ENCODE results near the gene ANKRD40CL. TPM values are rescaled to one million over a fixed set of nuclear protein-coding genes. Genes with fewer than 3 reads are reported as not detected.

ANKRD40CL gene
- total RNA-seq = not detected
- under 1 TPM in 1 of 2 donors, not detected in 1; 0.63 TPM for polyA plus RNA-seq (ENCODE audit: insufficient read length in 2 of 2)
- long read RNA-seq, donor 1 = 0 reads
- long read RNA-seq, donor 2 = 0 reads
- long read RNA-seq, donor 3 = 0 reads
- long read RNA-seq, donor 4 = 0 reads

DNA sequence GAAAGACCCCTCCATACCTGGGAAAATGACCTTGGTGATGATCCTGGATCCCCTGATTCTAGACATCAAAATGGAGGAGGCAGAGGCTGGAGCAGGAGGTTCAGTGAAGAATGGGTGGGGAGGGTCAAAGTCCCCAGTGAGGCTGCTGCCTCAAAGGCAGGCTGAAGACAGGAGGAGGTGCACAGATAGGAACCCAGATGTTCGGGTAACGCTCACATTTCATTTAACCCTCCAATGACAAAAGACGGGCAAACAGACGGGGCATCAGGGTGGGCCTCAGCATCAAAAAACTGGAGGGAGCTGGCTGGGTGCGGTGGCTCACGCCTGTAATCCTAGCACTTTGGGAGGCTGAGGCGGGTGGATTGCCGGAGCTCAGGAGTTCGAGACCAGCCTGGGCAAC, at the start of gene ANKRD40CL:
TSS of gene ANKRD40CL (minus strand) at position 73 of the 400 bp plus-strand sequence. CDS start 605 bp downstream, outside the sequence.
- Histone ChIP-seq H3K27ac (ENCODE audit: low read depth, low read length) (no peak within 1 kb of the TSS), H3K27me3 (ENCODE audit: control insufficient read depth, insufficient read depth, low read length) (no peaks in the 10 kb centered on the region), H3K36me3 (ENCODE audit: control insufficient read depth, insufficient read depth, low read length) (no peaks in the 10 kb centered on the region), H3K4me3 (ENCODE audit: low read depth, low read length) (no peak within 1 kb of the TSS), H3K4me1 (ENCODE audit: control insufficient read depth, insufficient read depth, low read length) (no peaks in the 10 kb centered on the region), H3K9me3 (ENCODE audit: control insufficient read depth, insufficient read depth, low read length) (no peaks in the 10 kb centered on the region)
- no peak for DNase-seq (ENCODE audit: low read depth in 4 of 6, low spot score in 6 of 6)
- WGBS (ENCODE audit: insufficient coverage) = 97% methylated on average over 5 of the region's 9 CpGs

- no peak for DNase-seq (ENCODE audit: low read depth in 4 of 6, low spot score in 6 of 6)
- Histone ChIP-seq H3K4me1 (ENCODE audit: control insufficient read depth, insufficient read depth, low read length) (peaks cover 5% of the 10 kb centered on the region), H3K4me3 (ENCODE audit: low read depth, low read length) (no peak overlapping the region), H3K36me3 (ENCODE audit: control insufficient read depth, insufficient read depth, low read length) (no peaks in the 10 kb centered on the region), H3K27me3 (ENCODE audit: control insufficient read depth, insufficient read depth, low read length) (peaks cover 2% of the 10 kb centered on the region), H3K27ac (ENCODE audit: low read depth, low read length) (no peak overlapping the region), H3K9me3 (ENCODE audit: control insufficient read depth, insufficient read depth, low read length) (no peaks in the 10 kb centered on the region)
- WGBS (ENCODE audit: insufficient coverage) = 79% methylated on average over 3 of the region's 5 CpGs
These were observed 49.0 kb upstream of the ANKRD40CL start for GRCh38 chr17:50816271-50816670.

GRCh38 chr17:50815400-50815799, 48.1 kb upstream of the ANKRD40CL start:
- Histone ChIP-seq H3K4me3 (ENCODE audit: low read depth, low read length) (no peak overlapping the region), H3K4me1 (ENCODE audit: control insufficient read depth, insufficient read depth, low read length) (peaks cover 5% of the 10 kb centered on the region), H3K27ac (ENCODE audit: low read depth, low read length) (no peak overlapping the region), H3K9me3 (ENCODE audit: control insufficient read depth, insufficient read depth, low read length) (no peaks in the 10 kb centered on the region), H3K36me3 (ENCODE audit: control insufficient read depth, insufficient read depth, low read length) (no peaks in the 10 kb centered on the region), H3K27me3 (ENCODE audit: control insufficient read depth, insufficient read depth, low read length) (peaks cover 2% of the 10 kb centered on the region)
- DNase-seq (ENCODE audit: low read depth in 4 of 6, low spot score in 6 of 6) = no peak
- WGBS (ENCODE audit: insufficient coverage) = 80% methylated on average over 3 of the region's 3 CpGs

DNA sequence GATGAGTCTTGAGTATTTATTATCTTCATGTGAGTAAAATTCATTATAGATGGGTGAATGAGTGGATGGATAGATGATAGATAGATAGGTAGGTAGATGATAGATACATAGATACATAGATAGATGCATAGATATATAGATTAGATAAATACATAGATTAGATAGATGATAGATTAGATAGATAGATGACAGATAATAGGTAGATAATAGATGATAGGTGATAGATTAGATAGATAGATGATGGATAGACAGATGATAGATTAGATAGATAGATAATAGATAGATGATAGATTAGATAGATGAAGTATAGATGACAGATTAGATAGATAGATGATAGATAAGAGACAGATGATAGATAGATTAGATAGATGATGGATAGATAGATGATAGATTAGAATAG, 46.3 kb upstream of the ANKRD40CL start:
- peaks cover 2% of the 10 kb centered on the region for H3K27me3 ChIP-seq (ENCODE audit: control insufficient read depth, insufficient read depth, low read length)
- peaks cover 5% of the 10 kb centered on the region for H3K4me1 ChIP-seq (ENCODE audit: control insufficient read depth, insufficient read depth, low read length)
- H3K27ac ChIP-seq (ENCODE audit: low read depth, low read length) = no peak overlapping the region
- H3K4me3 ChIP-seq (ENCODE audit: low read depth, low read length) = no peak overlapping the region
- DNase-seq (ENCODE audit: low read depth in 4 of 6, low spot score in 6 of 6) = no peak
- no peaks in the 10 kb centered on the region for H3K36me3 ChIP-seq (ENCODE audit: control insufficient read depth, insufficient read depth, low read length)
- no peaks in the 10 kb centered on the region for H3K9me3 ChIP-seq (ENCODE audit: control insufficient read depth, insufficient read depth, low read length)

DNA sequence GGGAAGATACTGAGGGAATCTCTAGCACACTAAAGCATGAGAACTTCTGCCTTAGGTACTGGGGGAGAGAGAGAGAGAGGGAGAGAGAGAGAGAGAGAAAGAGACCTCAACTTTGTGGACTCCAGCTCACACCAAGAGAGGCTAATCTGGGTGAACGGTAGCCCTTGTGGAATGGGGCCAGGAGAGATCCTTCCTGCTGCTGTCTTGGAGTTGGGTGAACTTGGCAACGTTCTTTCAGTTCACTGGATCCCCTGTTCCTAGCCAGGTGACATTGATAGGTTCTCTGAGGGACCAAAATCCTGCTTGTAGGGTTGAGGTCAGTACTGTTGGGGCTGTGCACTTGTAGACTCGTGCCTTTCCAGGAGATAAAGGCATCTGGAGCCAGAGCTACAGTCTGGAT, 41.6 kb upstream of the ANKRD40CL start:
- Histone ChIP-seq H3K36me3 (ENCODE audit: control insufficient read depth, insufficient read depth, low read length) (no peaks in the 10 kb centered on the region), H3K27ac (ENCODE audit: low read depth, low read length) (no peak overlapping the region), H3K9me3 (ENCODE audit: control insufficient read depth, insufficient read depth, low read length) (no peaks in the 10 kb centered on the region), H3K4me1 (ENCODE audit: control insufficient read depth, insufficient read depth, low read length) (no peaks in the 10 kb centered on the region), H3K4me3 (ENCODE audit: low read depth, low read length) (no peak overlapping the region), H3K27me3 (ENCODE audit: control insufficient read depth, insufficient read depth, low read length) (no peaks in the 10 kb centered on the region)
- no peak for DNase-seq (ENCODE audit: low read depth in 4 of 6, low spot score in 6 of 6)
- 80% methylated on average over 3 of the region's 3 CpGs for WGBS (ENCODE audit: insufficient coverage)

GRCh38 chr17:50808413-50808812, 41.1 kb upstream of the ANKRD40CL start:
- Histone ChIP-seq H3K36me3 (ENCODE audit: control insufficient read depth, insufficient read depth, low read length) (no peaks in the 10 kb centered on the region), H3K9me3 (ENCODE audit: control insufficient read depth, insufficient read depth, low read length) (no peaks in the 10 kb centered on the region), H3K27me3 (ENCODE audit: control insufficient read depth, insufficient read depth, low read length) (no peaks in the 10 kb centered on the region), H3K4me3 (ENCODE audit: low read depth, low read length) (no peak overlapping the region), H3K4me1 (ENCODE audit: control insufficient read depth, insufficient read depth, low read length) (no peaks in the 10 kb centered on the region), H3K27ac (ENCODE audit: low read depth, low read length) (no peak overlapping the region)
- no peak for DNase-seq (ENCODE audit: low read depth in 4 of 6, low spot score in 6 of 6)
- 94% methylated on average over 6 of the region's 7 CpGs for WGBS (ENCODE audit: insufficient coverage)

GRCh38 chr17:50807675-50808074, 40.4 kb upstream of the ANKRD40CL start:
- H3K4me1 ChIP-seq (ENCODE audit: control insufficient read depth, insufficient read depth, low read length) = no peaks in the 10 kb centered on the region
- H3K4me3 ChIP-seq (ENCODE audit: low read depth, low read length) = no peak overlapping the region
- H3K9me3 ChIP-seq (ENCODE audit: control insufficient read depth, insufficient read depth, low read length) = no peaks in the 10 kb centered on the region
- 80% methylated on average over 3 of the region's 5 CpGs for WGBS (ENCODE audit: insufficient coverage)
- H3K36me3 ChIP-seq (ENCODE audit: control insufficient read depth, insufficient read depth, low read length) = no peaks in the 10 kb centered on the region
- no peak for DNase-seq (ENCODE audit: low read depth in 4 of 6, low spot score in 6 of 6)
- H3K27ac ChIP-seq (ENCODE audit: low read depth, low read length) = no peak overlapping the region
- H3K27me3 ChIP-seq (ENCODE audit: control insufficient read depth, insufficient read depth, low read length) = no peaks in the 10 kb centered on the region

DNA sequence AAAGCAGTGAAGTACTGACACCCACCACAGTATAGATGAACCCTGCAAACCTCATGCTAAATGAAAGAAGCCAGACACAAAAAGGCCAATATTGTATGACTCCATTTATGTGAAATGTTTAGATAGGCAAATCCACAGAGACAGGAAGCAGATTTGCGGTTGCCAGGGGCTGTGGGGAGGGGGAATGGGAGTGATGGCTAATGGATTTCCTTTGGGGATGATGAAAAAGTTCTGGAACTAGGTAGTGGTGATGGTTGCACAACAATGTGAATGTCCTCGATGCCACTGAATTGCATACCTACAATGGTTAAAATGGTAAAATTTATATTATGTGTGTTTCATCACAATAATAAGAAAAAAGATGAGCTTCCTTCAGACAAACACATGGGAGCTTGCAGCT, 39.7 kb upstream of the ANKRD40CL start:
- Histone ChIP-seq H3K36me3 (ENCODE audit: control insufficient read depth, insufficient read depth, low read length) (no peaks in the 10 kb centered on the region), H3K4me3 (ENCODE audit: low read depth, low read length) (no peak overlapping the region)
- WGBS (ENCODE audit: insufficient coverage) = 100% methylated on average over 1 of the region's 2 CpGs

GRCh38 chr17:50806141-50806643, 38.9 kb upstream of the ANKRD40CL start:
- peak in 2 of 6 donors; percentile 34 to 49 for DNase-seq (ENCODE audit: low read depth in 4 of 6, low spot score in 6 of 6)
- H3K4me1 ChIP-seq (ENCODE audit: control insufficient read depth, insufficient read depth, low read length) = no peaks in the 10 kb centered on the region
- 70% methylated on average over 9 of the region's 11 CpGs for WGBS (ENCODE audit: insufficient coverage)
- no peak overlapping the region for H3K27ac ChIP-seq (ENCODE audit: low read depth, low read length)
- no peaks in the 10 kb centered on the region for H3K27me3 ChIP-seq (ENCODE audit: control insufficient read depth, insufficient read depth, low read length)
- no peaks in the 10 kb centered on the region for H3K9me3 ChIP-seq (ENCODE audit: control insufficient read depth, insufficient read depth, low read length)
- H3K36me3 ChIP-seq (ENCODE audit: control insufficient read depth, insufficient read depth, low read length) = no peaks in the 10 kb centered on the region
- H3K4me3 ChIP-seq (ENCODE audit: low read depth, low read length) = no peak overlapping the region

More for the DNA sequence above, 39.7 kb upstream of the ANKRD40CL start:
- Histone ChIP-seq H3K4me1 (ENCODE audit: control insufficient read depth, insufficient read depth, low read length) (no peaks in the 10 kb centered on the region), H3K27ac (ENCODE audit: low read depth, low read length) (no peak overlapping the region), H3K27me3 (ENCODE audit: control insufficient read depth, insufficient read depth, low read length) (no peaks in the 10 kb centered on the region), H3K9me3 (ENCODE audit: control insufficient read depth, insufficient read depth, low read length) (no peaks in the 10 kb centered on the region)
- DNase-seq (ENCODE audit: low read depth in 4 of 6, low spot score in 6 of 6) = no peak

- Histone ChIP-seq H3K4me3 (ENCODE audit: low read depth, low read length) (no peak overlapping the region), H3K27ac (ENCODE audit: low read depth, low read length) (no peak overlapping the region), H3K9me3 (ENCODE audit: control insufficient read depth, insufficient read depth, low read length) (no peaks in the 10 kb centered on the region), H3K4me1 (ENCODE audit: control insufficient read depth, insufficient read depth, low read length) (no peaks in the 10 kb centered on the region), H3K36me3 (ENCODE audit: control insufficient read depth, insufficient read depth, low read length) (no peaks in the 10 kb centered on the region), H3K27me3 (ENCODE audit: control insufficient read depth, insufficient read depth, low read length) (no peaks in the 10 kb centered on the region)
- DNase-seq (ENCODE audit: low read depth in 4 of 6, low spot score in 6 of 6) = no peak
- WGBS (ENCODE audit: insufficient coverage) = 86% methylated on average over 3 of the region's 6 CpGs
These were observed 38.2 kb upstream of the ANKRD40CL start for GRCh38 chr17:50805486-50805885.

Data from spinal cord (tissue), 10 donors.